K562 (cell line): ENCODE measurements around the gene MYO1F. TPM values are rescaled to one million over a fixed set of nuclear protein-coding genes. Genes with fewer than 3 reads are reported as not detected.

Source experiments
- ATAC-seq: fragments of 200-7000 bp; cut with Tn5 transposase; 3 replicates; pipeline ENCODE4 v1.9.1; 2020; ENCODE audit warnings: moderate library complexity
- BruUV-seq: library from RNA; stranded (reverse); fragments of 400-500 nt; replicated peaks from 2 replicates; lab custom pipeline; 2021; lab: Mats Ljungman, UMichigan
- CTCF ChIA-PET: fragments of 300-600 bp; formaldehyde crosslinking; extraction: SDS; loops from one replicate; lab custom pipeline; 2021; ENCODE audit warnings: low intra/inter-chr PET ratio; lab: Yijun Ruan, JAX
- POLR2A ChIA-PET: fragments of 300-600, 350-650 bp; sonication (Branson Sonifier 250); formaldehyde crosslinking; extraction: SDS; loops from one replicate; lab custom pipeline; 2021; ENCODE audit warnings: antibody characterized with exemption, inconsistent platforms; lab: Yijun Ruan, JAX
- DNase-seq, 4 experiments: peaks; one replicate each; pipeline versions ENCODE4 v3.0.0 to v3.0.0-alpha.2; 2011 to 2018; ENCODE audit warnings: low spot score in 3 of 4, mixed read lengths in 3 of 4; ENCODE audit errors: extremely low read depth in 1 of 4
- FAIRE-seq: peaks from 2 replicates; lab custom pipeline; 2011; peaks lifted over from hg19 to GRCh38; lab: Jason Lieb, UNC
- H2AFZ ChIP-seq: 2 replicates; pipeline ENCODE4 v1.6.0; 2011; ENCODE audit warnings: low read depth, low read length, control low read depth, inconsistent platforms
- H3K27ac ChIP-seq: fragments of 200-600 bp; 3 replicates; pipeline ENCODE4 v1.8.0; 2011; ENCODE audit warnings: low read depth, mild to moderate bottlenecking, control low read depth, inconsistent platforms, low read length, moderate library complexity, mixed read lengths; ENCODE audit errors: extremely low read depth
- H3K27me3 ChIP-seq, 2 experiments: fragments of 300-600 bp in 1 of 2; 2 replicates in 1 of 2; 3 replicates in 1 of 2; pipeline versions ENCODE4 v1.6.0 to v1.8.0; 2011; ENCODE audit warnings: inconsistent platforms in 2 of 2, low read length in 2 of 2, mild to moderate bottlenecking in 1 of 2, mixed read lengths in 1 of 2, moderate library complexity in 1 of 2; ENCODE audit not compliant: control insufficient read depth in 2 of 2, insufficient read depth in 2 of 2
- H3K36me3 ChIP-seq: fragments of 300-600 bp; 3 replicates; pipeline ENCODE4 v1.8.0; 2011; ENCODE audit warnings: mild to moderate bottlenecking, low read length, inconsistent platforms; ENCODE audit not compliant: control insufficient read depth, insufficient read depth
- H3K4me1 ChIP-seq, 2 experiments: fragments of 200-600 bp in 1 of 2; replicated peaks in 1 of 2; 2 replicates in 1 of 2; 3 replicates in 1 of 2; pipeline versions ENCODE4 v1.5.1 to v1.8.0; 2011; ENCODE audit warnings: inconsistent platforms in 2 of 2, low read length in 2 of 2, mild to moderate bottlenecking in 1 of 2, mixed read lengths in 1 of 2, moderate library complexity in 1 of 2; ENCODE audit not compliant: control insufficient read depth in 2 of 2, insufficient read depth in 2 of 2
- H3K4me2 ChIP-seq: 2 replicates; pipeline ENCODE4 v1.6.1; 2011; ENCODE audit warnings: low read length, control low read depth, inconsistent platforms, mixed read lengths; ENCODE audit not compliant: insufficient read depth
- H3K4me3 ChIP-seq: fragments of 200-600 bp; sonication (generic), shearing (Covaris generic); 2 replicates; pipeline ENCODE4 v1.5.1; 2016; ENCODE audit warnings: control low read depth, inconsistent platforms
- H3K79me2 ChIP-seq: fragments of 200-600 bp; 3 replicates; pipeline ENCODE4 v1.8.0; 2011; ENCODE audit warnings: low read length, inconsistent platforms; ENCODE audit not compliant: control insufficient read depth, insufficient read depth
- H3K9ac ChIP-seq, 2 experiments: 2 replicates each; pipeline versions ENCODE4 v1.6.0 to v1.6.1; 2011; ENCODE audit warnings: low read depth in 2 of 2, low read length in 2 of 2, control low read depth in 1 of 2, inconsistent platforms in 1 of 2, mild to moderate bottlenecking in 1 of 2, mixed read lengths in 1 of 2; ENCODE audit not compliant: insufficient read depth in 1 of 2
- H3K9me1 ChIP-seq: one replicate; pipeline ENCODE4 v1.6.0; 2011; ENCODE audit warnings: inconsistent platforms, mild to moderate bottlenecking, low read length, moderate library complexity; ENCODE audit not compliant: control insufficient read depth, insufficient read depth
- H3K9me3 ChIP-seq: replicated peaks from 2 replicates; pipeline ENCODE4 v1.5.1; 2011; ENCODE audit warnings: low read depth, low read length, inconsistent platforms; ENCODE audit not compliant: control insufficient read depth, insufficient read depth
- H4K20me1 ChIP-seq: replicated peaks from 2 replicates; pipeline ENCODE4 v1.6.1; 2011; ENCODE audit warnings: low read length, inconsistent platforms, mixed read lengths; ENCODE audit not compliant: control insufficient read depth, insufficient read depth
- PPARD ChIP-seq: fragments of 250-450 bp; sonication (Bioruptor Pico); IDR thresholded peaks from 2 replicates; pipeline ENCODE4 v1.8.0; 2022; ENCODE audit warnings: inconsistent platforms, mild to moderate bottlenecking, moderate library complexity
- ZNF224 ChIP-seq: sonication (generic); formaldehyde crosslinking; IDR thresholded peaks from 2 replicates; pipeline ENCODE4 v1.8.0; 2022; ENCODE audit warnings: mild to moderate bottlenecking, missing genetic modification reagents
- WGBS: fragments of 100-300 bp; shearing (Covaris generic); methylation state at CpG from one replicate; pipeline ENCODE4 v1.1.6; 2016; ENCODE audit warnings: low coverage, mixed read lengths; ENCODE audit not compliant: insufficient coverage; ENCODE audit errors: missing lambda C conversion rate; 5-methylcytosine and 5-hydroxymethylcytosine counted together
- in situ Hi-C: fragments of 300-500 bp; cut with MboI; formaldehyde crosslinking; loops from 4 replicates; pipeline ENCODE4 v1.15.0; 2018; ENCODE audit warnings: inconsistent platforms, mixed read lengths
- intact Hi-C: fragments of 100-400 bp; cut with micrococcal nuclease; formaldehyde crosslinking; loops from 2 replicates; pipeline ENCODE4 v1.14.2; 2022
- polyA plus RNA-seq, 8 experiments: library from polyadenylated mRNA; depleted of rRNA in 4 of 8; stranded (reverse) in 5 of 8; unstranded in 3 of 8; fragments of >200 nt; fragmentation: Nextera tagmentation in 2 of 8; fragmentation: Illumina TruSeq in 1 of 8; extraction: Ambion mirVana in 2 of 8; extraction: Trizol in 1 of 8; gene quantifications; 2 replicates each; pipeline versions ENCODE4 v1.2.1 to v1.2.3, GENCODE V29; 2011 to 2014; ENCODE audit warnings: inconsistent platforms in 1 of 8, missing spikeins in 1 of 8
- total RNA-seq, 7 experiments: library from RNA; depleted of rRNA in 6 of 7; stranded (reverse); fragments of >200 nt in 6 of 7; fragmentation: Illumina TruSeq in 2 of 7; extraction: Trizol in 2 of 7; gene quantifications; 2 replicates each; pipeline versions ENCODE4 v1.2.1 to v1.2.3, GENCODE V29; 2011 to 2021; ENCODE audit warnings: low replicate concordance in 1 of 7
- TF ChIP-seq, protein P1 (sequence below): fragments of 250-450 bp; sonication (Bioruptor Pico); IDR thresholded peaks from 2 replicates; pipeline ENCODE4 v1.8.0; 2021; ENCODE audit warnings: borderline replicate concordance, mild to moderate bottlenecking, moderate library complexity; ENCODE audit not compliant: poor library complexity, severe bottlenecking

Gene MYO1F
- total and polyA plus RNA-seq, 9 of the 15 experiments (the other 6 are each of a cell fraction or from before 2014, with no cell fraction given) = 0.78 to 9.4 (median 4.3) TPM

- peaks cover 6 to 34% of the 10 kb centered on the region in 2 experiments; a peak in 4 of 5 replicates for H3K4me1 ChIP-seq
- TF ChIP-seq, protein P1, sequence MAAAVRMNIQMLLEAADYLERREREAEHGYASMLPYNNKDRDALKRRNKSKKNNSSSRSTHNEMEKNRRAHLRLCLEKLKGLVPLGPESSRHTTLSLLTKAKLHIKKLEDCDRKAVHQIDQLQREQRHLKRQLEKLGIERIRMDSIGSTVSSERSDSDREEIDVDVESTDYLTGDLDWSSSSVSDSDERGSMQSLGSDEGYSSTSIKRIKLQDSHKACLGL = no peak
- TF ChIP-seq PPARD (no peak), ZNF224 (CRISPR knock-in tag) (no peak)
- intact Hi-C loops = no loop called here
- CTCF ChIA-PET = no interaction called here
- peaks cover 2 to 19% of the 10 kb centered on the region in 2 experiments; a peak in 4 of 5 replicates for H3K27me3 ChIP-seq
- no peak overlapping the region for H3K4me2 ChIP-seq
- no peaks in the 10 kb centered on the region for H3K79me2 ChIP-seq
- in situ Hi-C loops = no loop called here
- FAIRE-seq = no peak
- H3K36me3 ChIP-seq = no peaks in the 10 kb centered on the region
- no peak overlapping the region for H3K4me3 ChIP-seq
- H3K27ac ChIP-seq = no peak overlapping the region
- H2AFZ ChIP-seq = no peak overlapping the region
- no peak for ATAC-seq
- H3K9me3 ChIP-seq = no peaks in the 10 kb centered on the region
- POLR2A ChIA-PET = interaction anchor here (0.9 to 1.9 kb wide), 2 partner anchors 14 to 41 kb away, joined by 3 to 7 read pairs; partner anchors contain the start of gene ZNF414
- no peaks in the 10 kb centered on the region for H3K9me1 ChIP-seq
- H3K9ac ChIP-seq = peak overlapping the region in 1 of 2 experiments; percentile 9; a peak in 1 of 4 replicates
- 47% methylated on average over 24 of the region's 41 CpGs for WGBS
- no TSS peak for BruUV-seq
- no peak for DNase-seq
- H4K20me1 ChIP-seq = no peaks in the 10 kb centered on the region
Measured at GRCh38 chr19:8499048-8499833, 78.0 kb downstream of the MYO1F start.
